DOHH2 (cell line): ENCODE data around the gene MT2A.

ENCODE experiments used
- H3F3A ChIP-seq: fragments of 200-600 bp; sonication (generic), shearing (Covaris generic); 2 replicates; pipeline ENCODE4 v1.6.0; 2016; ENCODE audit warnings: antibody characterized with exemption, mild to moderate bottlenecking; ENCODE audit not compliant: control insufficient read depth, insufficient read depth
- H3K27ac ChIP-seq: fragments of 200-600 bp; sonication (generic); 2 replicates; pipeline ENCODE4 v1.5.1; 2014; ENCODE audit warnings: low read depth, mild to moderate bottlenecking, low read length, moderate library complexity
- H3K27me3 ChIP-seq: fragments of 200-600 bp; sonication (generic); 2 replicates; pipeline ENCODE4 v1.6.1; 2014; ENCODE audit warnings: mild to moderate bottlenecking, low read length, mixed read lengths; ENCODE audit not compliant: control insufficient read depth
- H3K36me3 ChIP-seq: fragments of 200-600 bp; sonication (generic); 2 replicates; pipeline ENCODE4 v1.6.1; 2014; ENCODE audit warnings: mild to moderate bottlenecking, low read length, moderate library complexity, mixed read lengths; ENCODE audit not compliant: control insufficient read depth
- H3K4me1 ChIP-seq: fragments of 200-600 bp; sonication (generic); 2 replicates; pipeline ENCODE4 v1.6.1; 2014; ENCODE audit warnings: mild to moderate bottlenecking, low read length, mixed read lengths; ENCODE audit not compliant: control insufficient read depth
- H3K4me2 ChIP-seq: fragments of 200-600 bp; sonication (generic); 2 replicates; pipeline ENCODE4 v1.6.0; 2014; ENCODE audit warnings: mild to moderate bottlenecking, low read length, moderate library complexity
- H3K4me3 ChIP-seq: fragments of 200-600 bp; sonication (generic); 2 replicates; pipeline ENCODE4 v1.5.1; 2014; ENCODE audit warnings: mild to moderate bottlenecking, low read length, mixed read lengths
- H3K79me2 ChIP-seq: fragments of 200-600 bp; sonication (generic); 2 replicates; pipeline ENCODE4 v1.6.1; 2014; ENCODE audit warnings: mild to moderate bottlenecking, low read length, mixed read lengths; ENCODE audit not compliant: control insufficient read depth
- H3K9me2 ChIP-seq: fragments of 200-600 bp; sonication (generic); replicated peaks from 2 replicates; pipeline ENCODE4 v1.6.1; 2014; ENCODE audit warnings: mild to moderate bottlenecking, low read length, mixed read lengths; ENCODE audit not compliant: control insufficient read depth
- H3K9me3 ChIP-seq: fragments of 200-600 bp; sonication (generic); 2 replicates; pipeline ENCODE4 v1.6.1; 2014; ENCODE audit warnings: antibody characterized with exemption, low read length, mixed read lengths; ENCODE audit not compliant: control insufficient read depth, insufficient read depth
- H4K20me1 ChIP-seq: fragments of 200-600 bp; sonication (generic); 2 replicates; pipeline ENCODE4 v1.6.0; 2014; ENCODE audit warnings: low read depth, mild to moderate bottlenecking, antibody characterized with exemption, low read length, moderate library complexity; ENCODE audit not compliant: control insufficient read depth, insufficient read depth
- EZH2phosphoT487 ChIP-seq: fragments of 200-600 bp; sonication (generic); IDR thresholded peaks from 2 replicates; pipeline ENCODE4 v1.6.1; 2017; ENCODE audit warnings: borderline replicate concordance, mild to moderate bottlenecking, antibody characterized with exemption, low read length, moderate library complexity, mixed read lengths
- TF ChIP-seq, protein P1 (sequence below): fragments of 200-600 bp; sonication (generic); IDR thresholded peaks from one replicate; pipeline ENCODE4 v1.5.1; 2014; ENCODE audit warnings: antibody characterized with exemption, mild to moderate bottlenecking, low read depth, low read length; ENCODE audit not compliant: poor library complexity, severe bottlenecking

MT2A gene

GRCh38 chr16:56634715-56635440 lies 26.5 kb downstream of the MT2A start:
- Histone ChIP-seq H3K9me2 (no peaks in the 10 kb centered on the region), H3K36me3 (no peaks in the 10 kb centered on the region), H3F3A (no peaks in the 10 kb centered on the region), H3K27me3 (peaks cover 63% of the 10 kb centered on the region), H3K4me2 (no peak overlapping the region), H3K4me3 (no peak overlapping the region), H4K20me1 (no peaks in the 10 kb centered on the region), H3K27ac (no peak overlapping the region), H3K4me1 (no peaks in the 10 kb centered on the region), H3K79me2 (no peaks in the 10 kb centered on the region), H3K9me3 (no peaks in the 10 kb centered on the region)
- no peak for TF ChIP-seq EZH2phosphoT487
- TF ChIP-seq, protein P1, sequence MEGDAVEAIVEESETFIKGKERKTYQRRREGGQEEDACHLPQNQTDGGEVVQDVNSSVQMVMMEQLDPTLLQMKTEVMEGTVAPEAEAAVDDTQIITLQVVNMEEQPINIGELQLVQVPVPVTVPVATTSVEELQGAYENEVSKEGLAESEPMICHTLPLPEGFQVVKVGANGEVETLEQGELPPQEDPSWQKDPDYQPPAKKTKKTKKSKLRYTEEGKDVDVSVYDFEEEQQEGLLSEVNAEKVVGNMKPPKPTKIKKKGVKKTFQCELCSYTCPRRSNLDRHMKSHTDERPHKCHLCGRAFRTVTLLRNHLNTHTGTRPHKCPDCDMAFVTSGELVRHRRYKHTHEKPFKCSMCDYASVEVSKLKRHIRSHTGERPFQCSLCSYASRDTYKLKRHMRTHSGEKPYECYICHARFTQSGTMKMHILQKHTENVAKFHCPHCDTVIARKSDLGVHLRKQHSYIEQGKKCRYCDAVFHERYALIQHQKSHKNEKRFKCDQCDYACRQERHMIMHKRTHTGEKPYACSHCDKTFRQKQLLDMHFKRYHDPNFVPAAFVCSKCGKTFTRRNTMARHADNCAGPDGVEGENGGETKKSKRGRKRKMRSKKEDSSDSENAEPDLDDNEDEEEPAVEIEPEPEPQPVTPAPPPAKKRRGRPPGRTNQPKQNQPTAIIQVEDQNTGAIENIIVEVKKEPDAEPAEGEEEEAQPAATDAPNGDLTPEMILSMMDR: no peak

GRCh38 chr16:56635441-56635967 lies 27.1 kb downstream of the MT2A start:
- Histone ChIP-seq H3K4me2 (no peak overlapping the region), H3K4me3 (no peak overlapping the region)

GRCh38 chr16:56636616-56637413 lies 28.4 kb downstream of the MT2A start:
- Histone ChIP-seq H3K4me2 (no peak overlapping the region), H3K27ac (no peak overlapping the region), H3K79me2 (no peaks in the 10 kb centered on the region), H3F3A (no peaks in the 10 kb centered on the region), H3K9me2 (no peaks in the 10 kb centered on the region), H3K4me1 (no peaks in the 10 kb centered on the region), H4K20me1 (no peaks in the 10 kb centered on the region), H3K27me3 (peaks cover 69% of the 10 kb centered on the region), H3K4me3 (no peak overlapping the region), H3K9me3 (no peaks in the 10 kb centered on the region), H3K36me3 (no peaks in the 10 kb centered on the region)
- TF ChIP-seq, protein P1: no peak
- TF ChIP-seq EZH2phosphoT487: no peak

More at GRCh38 chr16:56635441-56635967, 27.1 kb downstream of the MT2A start:
- TF ChIP-seq EZH2phosphoT487: no peak
- TF ChIP-seq, protein P1: no peak
- no peaks in the 10 kb centered on the region for H3K4me1 ChIP-seq
- H3K27ac ChIP-seq: no peak overlapping the region
- H3K9me3 ChIP-seq: no peaks in the 10 kb centered on the region
- H3K79me2 ChIP-seq: no peaks in the 10 kb centered on the region
- H3F3A ChIP-seq: no peaks in the 10 kb centered on the region
- no peaks in the 10 kb centered on the region for H4K20me1 ChIP-seq
- no peaks in the 10 kb centered on the region for H3K36me3 ChIP-seq
- H3K9me2 ChIP-seq: no peaks in the 10 kb centered on the region
- peaks cover 64% of the 10 kb centered on the region for H3K27me3 ChIP-seq
